Activated T-cell treated with anti-CD3 and anti-CD28 coated beads for 4 hours (primary cell): ENCODE data around the gene FBXO42.
"Not testable (repeated sequence)": the region's sequence is repeated elsewhere in the genome, so short reads cannot be mapped to it uniquely, and the experiment has no call there.

ENCODE experiments used
- DNase-seq: peaks from one replicate; pipeline ENCODE4 v3.0.0-alpha.2; 2020

Gene FBXO42

GRCh38 chr1:16241221-16241708 is 111.0 kb downstream of the FBXO42 start:
- no peak for DNase-seq

- DNase-seq: no peak
Measured at GRCh38 chr1:16239972-16240491, 112.2 kb downstream of the FBXO42 start.

- DNase-seq: no peak
Measured at GRCh38 chr1:16237343-16237830, 114.9 kb downstream of the FBXO42 start.

- DNase-seq: peak; percentile 95
Measured at GRCh38 chr1:16236511-16237342, 115.6 kb downstream of the FBXO42 start, which contains the start of gene CPLANE2. CPLANE2 (minus strand) TSS chr1:16237183; CDS start chr1:16236742, 441 bp downstream.

- DNase-seq: peak; percentile 36
Measured at GRCh38 chr1:16235944-16236510, 116.3 kb downstream of the FBXO42 start.

GRCh38 chr1:16235347-16235746 is 116.9 kb downstream of the FBXO42 start:
- DNase-seq: no peak

- DNase-seq: no peak
Measured at GRCh38 chr1:16233431-16233830, 118.8 kb downstream of the FBXO42 start.

- no peak for DNase-seq
Measured at GRCh38 chr1:16232316-16232710, 120.0 kb downstream of the FBXO42 start.

- DNase-seq: no peak
Measured at GRCh38 chr1:16231331-16232315, 120.7 kb downstream of the FBXO42 start.

GRCh38 chr1:16230744-16231143 is 121.5 kb downstream of the FBXO42 start:
- no peak for DNase-seq

GRCh38 chr1:16229976-16230740 is 122.1 kb downstream of the FBXO42 start:
- DNase-seq: no peak

- DNase-seq: no peak
Measured at GRCh38 chr1:16226490-16227179, 125.6 kb downstream of the FBXO42 start.

GRCh38 chr1:16226129-16226489 is 126.2 kb downstream of the FBXO42 start:
- DNase-seq: no peak

- DNase-seq: no peak
Measured at GRCh38 chr1:16224472-16224871, 127.8 kb downstream of the FBXO42 start.

- DNase-seq: not testable (repeated sequence)
Measured at GRCh38 chr1:16222716-16223115, 129.6 kb downstream of the FBXO42 start.

- no peak for DNase-seq
Measured at GRCh38 chr1:16221499-16221898, 130.8 kb downstream of the FBXO42 start.

GRCh38 chr1:16219968-16220500 is 132.2 kb downstream of the FBXO42 start:
- DNase-seq: no peak

GRCh38 chr1:16218674-16219071 is 133.6 kb downstream of the FBXO42 start:
- DNase-seq: no peak

- no peak for DNase-seq
Measured at GRCh38 chr1:16218014-16218673, 134.1 kb downstream of the FBXO42 start.

- peak; percentile 89 for DNase-seq
Measured at GRCh38 chr1:16217061-16217785, 135.1 kb downstream of the FBXO42 start.
